Activated T-cell treated with anti-CD3 and anti-CD28 coated beads for 4 hours (primary cell): Measurements from ENCODE around the gene NCOR2.

ENCODE experiments used
- DNase-seq: peaks from one replicate; pipeline ENCODE4 v3.0.0-alpha.2; 2020

The NCOR2 gene

DNA sequence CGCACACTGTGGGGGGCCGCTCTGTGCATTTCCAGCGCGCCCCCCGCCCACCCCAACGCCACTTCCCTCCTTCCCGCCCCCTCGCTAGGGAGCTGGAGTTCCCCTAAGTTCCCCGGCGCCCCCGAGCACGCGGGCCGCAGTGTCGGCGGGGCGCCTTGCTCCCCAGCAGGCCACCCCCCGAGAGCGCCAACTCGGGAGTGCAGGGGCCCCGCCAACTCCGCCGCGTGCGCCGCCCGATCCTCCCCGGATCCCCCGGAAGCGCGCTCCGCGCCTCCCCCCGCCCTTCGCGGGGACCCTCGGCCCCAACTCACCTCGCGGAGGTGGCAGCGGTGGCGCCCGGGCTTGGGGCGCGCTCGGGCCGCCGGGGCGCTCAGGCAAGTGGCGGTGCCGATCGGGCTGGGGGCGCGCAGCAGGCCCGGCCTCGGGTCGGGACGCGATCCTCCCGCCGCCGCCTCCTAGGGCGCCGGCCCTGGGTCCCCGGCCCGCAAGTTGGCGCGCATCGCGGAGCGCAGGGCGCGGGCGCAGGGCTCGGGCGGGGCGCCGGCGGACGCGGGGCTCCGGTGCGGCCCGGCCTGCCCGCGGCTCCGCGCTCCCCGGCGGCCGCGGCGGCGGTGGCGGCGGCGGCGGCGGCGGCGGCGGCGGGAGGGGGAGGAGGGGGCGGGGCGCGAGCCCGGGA, at the start of gene NCOR2:
NCOR2 (minus strand) TSS at position 616 of the 676 bp plus-strand sequence. CDS start 72,361 bp downstream, outside the sequence.
- DNase-seq, result peak; percentile 36

GRCh38 chr12:124616394-124617221, 49.2 kb upstream of the NCOR2 start:
- DNase-seq, result no peak

DNA sequence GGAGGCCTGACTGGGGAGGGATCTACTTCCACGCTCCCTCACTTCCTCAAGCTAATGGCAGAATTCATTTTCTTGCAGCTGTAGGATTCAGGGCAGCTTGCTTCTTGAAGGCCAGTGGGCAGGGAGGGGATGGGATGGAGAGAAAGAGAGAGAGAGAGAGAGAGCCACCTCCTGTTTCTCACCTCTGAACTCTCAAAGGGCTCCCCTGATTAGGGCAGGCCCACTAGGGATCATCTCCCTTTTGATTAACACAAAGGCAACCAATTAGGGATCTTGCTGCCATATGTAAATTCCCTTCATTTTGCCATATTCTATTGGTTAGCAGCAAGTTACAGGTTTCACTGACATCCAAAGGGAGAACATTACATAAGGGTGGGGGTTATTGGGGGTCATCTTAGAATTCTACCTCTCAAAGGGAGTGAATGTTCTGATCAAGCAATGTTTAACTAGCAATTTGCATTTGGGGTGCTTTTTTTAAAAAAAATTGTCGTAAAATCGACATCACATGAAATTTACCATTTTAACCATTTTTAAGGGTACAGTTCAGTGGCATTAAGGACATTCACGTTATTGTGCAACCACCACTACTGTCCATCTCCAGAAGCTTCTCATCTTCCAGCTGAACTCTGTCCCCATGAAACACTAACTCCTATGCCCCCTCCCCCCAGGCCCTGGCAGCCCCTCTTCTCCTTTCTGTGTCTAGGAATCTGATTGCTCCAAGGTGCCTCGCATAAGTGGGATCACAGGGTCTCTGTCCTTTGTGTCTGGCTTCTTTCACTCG, 47.3 kb upstream of the NCOR2 start:
- DNase-seq, result no peak

GRCh38 chr12:124613151-124613585, 45.8 kb upstream of the NCOR2 start:
- DNase-seq, result no peak

DNA sequence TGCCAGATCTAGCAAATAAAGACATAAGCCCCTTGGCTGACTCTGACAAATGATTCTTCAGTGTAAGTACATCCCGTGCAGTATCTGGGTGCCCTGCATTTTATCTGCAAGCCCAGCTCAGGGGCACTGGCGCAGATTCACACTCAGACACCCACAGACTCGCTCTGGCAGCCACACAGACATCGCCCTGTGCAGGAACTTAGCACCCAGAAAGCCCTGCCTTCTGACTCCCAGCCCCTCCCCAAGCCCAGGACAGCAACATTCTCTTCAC, 44.9 kb upstream of the NCOR2 start:
- no peak for DNase-seq

DNA sequence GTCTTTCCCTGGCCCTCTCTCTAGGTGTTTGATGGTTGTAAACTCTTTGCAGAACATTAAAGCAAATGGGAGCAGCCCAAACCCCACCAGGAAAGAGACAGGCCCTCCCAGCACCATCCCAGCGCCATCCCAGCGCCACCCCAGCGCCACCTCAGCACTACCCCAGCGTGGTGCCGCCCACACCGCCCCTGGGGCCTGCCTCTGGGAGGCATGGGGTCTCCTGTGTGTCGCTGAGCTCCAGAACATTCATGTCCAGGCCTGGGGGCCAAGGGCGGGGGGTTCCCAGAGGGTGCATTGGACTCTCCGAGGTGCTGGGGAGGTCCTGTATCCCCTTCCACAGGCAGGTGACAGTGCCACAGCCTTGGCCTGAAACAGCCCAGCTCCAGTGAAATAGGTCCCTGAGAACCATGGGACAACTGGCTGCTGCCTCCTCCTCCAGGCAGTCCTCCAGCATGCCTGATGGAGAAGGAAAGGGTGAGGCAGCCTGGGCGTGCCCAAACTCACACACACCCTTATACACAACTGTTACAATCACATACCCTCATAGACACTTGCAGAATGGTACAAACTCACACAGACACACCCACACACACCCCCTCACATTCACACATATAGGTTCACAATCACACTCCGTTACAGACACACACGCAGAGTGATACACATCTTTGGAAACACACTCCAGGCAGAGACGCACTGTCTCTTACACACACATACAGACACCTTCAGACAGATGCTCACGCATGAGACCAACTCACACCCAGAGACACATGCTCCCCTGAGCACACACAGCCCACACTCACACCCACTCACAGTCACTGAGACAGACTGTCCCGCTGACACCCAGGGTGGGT, 44.4 kb upstream of the NCOR2 start:
- no peak for DNase-seq

DNA sequence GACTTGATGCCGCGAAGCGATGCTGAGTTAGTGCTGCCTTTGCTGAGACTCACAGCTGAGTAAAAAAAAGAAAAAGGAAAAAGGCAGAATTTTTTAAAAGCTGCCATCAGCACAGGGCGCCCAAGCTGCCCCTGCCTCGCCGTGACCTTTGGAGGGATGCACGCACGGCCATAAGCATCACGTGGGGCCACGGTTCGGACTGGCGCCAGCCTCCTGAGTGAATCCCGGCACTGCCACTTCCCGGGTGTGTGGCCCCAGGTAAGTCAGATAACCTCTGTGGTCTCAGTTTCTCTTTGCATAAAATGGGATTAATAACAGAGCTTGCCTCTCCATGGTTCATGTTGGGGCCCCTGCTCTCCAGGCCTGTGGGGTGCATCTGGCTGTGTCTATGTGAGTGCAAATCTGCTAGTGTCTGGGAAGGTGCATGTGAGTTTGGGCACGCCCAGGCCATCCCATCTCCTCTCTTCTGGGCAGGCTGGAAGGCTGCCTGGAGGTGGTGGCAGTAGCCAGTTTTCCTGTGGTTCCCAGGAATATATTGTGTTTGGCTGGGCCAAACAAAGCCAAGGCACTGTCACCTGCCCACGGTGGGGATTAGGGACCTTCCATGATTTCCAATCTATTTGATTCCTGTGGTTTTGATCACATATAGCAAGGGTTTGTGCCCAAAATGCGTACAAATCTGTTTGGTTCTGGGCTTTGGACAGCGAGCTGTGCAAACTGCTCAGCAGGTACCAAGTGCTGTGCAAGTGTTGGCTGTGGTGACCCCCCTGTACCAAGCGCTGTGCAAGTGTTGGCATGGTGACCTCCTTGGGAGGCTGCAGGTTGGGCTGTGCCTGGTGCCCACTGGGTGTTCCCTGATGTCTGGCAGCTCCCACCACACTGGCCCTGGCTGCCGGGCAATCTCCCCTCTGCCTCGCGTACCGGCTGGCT, 43.5 kb upstream of the NCOR2 start:
- no peak for DNase-seq

- no peak for DNase-seq
Observed at GRCh38 chr12:124610021-124610612, 42.7 kb upstream of the NCOR2 start.

DNA sequence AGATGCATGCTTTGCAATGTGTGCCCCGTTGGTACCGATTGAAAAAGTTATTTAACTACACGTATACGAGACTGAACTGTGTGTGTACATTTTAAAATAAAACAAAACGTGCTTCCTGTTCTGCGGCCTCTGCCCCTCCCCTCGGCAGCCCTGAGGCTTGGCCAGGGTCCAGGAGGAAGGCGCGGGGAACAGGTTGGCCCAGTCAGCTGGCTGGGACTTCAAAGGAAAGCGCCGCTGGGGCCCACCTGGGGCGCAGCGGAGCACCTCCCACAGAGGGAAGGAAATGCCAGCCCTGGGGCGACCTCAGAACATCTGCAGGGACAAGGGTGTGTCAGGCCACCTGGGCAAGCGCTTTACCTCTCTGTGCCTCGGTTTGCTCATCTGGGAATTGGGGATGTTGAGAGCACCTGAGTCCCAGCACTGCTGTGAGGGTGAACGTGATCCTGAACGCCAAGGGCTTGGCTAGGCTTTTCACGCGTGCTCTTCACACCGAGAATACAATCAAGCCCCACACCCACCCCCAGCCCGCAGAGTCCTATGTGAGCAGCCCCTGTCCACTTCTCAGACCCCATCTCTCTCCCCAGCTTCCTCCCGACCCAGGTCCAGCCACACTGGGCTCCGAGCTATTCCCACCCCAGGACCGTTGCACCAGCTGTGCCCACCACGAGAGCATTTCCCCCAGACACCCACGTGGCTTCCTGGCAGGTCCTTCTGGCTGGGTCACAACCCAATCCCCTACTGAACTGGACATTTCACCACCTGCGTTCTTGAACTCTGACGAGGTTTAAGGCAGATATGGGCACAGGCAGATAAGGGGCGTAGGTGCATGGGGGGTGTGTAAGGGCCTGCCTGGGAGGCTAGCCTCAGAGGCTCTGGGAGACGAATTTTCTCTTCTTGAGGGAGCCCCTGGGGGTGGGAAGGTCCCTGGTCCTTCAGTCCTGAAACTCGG, 41.9 kb upstream of the NCOR2 start:
- DNase-seq, result peak; percentile 63

DNA sequence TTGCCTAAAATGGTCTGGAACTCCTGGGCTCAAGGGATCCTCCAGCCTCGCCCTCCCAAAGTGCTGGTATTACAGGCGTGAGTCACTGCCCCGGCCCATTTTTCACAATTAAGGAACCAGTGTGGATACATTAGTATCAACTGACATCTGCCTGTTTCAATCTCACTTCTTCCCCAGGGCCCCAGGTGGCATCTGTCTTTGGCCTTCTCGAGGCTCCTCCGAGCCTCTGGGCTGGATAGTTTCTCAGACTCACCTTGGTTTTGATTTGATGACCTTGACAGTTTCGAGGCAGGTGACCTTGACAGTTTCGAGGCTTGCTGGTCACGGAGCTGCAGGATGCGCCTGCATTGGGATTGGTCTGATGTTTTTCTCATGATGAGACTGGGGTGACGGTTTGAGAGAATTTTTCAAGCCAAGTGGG, 41.0 kb upstream of the NCOR2 start:
- no peak for DNase-seq

DNA sequence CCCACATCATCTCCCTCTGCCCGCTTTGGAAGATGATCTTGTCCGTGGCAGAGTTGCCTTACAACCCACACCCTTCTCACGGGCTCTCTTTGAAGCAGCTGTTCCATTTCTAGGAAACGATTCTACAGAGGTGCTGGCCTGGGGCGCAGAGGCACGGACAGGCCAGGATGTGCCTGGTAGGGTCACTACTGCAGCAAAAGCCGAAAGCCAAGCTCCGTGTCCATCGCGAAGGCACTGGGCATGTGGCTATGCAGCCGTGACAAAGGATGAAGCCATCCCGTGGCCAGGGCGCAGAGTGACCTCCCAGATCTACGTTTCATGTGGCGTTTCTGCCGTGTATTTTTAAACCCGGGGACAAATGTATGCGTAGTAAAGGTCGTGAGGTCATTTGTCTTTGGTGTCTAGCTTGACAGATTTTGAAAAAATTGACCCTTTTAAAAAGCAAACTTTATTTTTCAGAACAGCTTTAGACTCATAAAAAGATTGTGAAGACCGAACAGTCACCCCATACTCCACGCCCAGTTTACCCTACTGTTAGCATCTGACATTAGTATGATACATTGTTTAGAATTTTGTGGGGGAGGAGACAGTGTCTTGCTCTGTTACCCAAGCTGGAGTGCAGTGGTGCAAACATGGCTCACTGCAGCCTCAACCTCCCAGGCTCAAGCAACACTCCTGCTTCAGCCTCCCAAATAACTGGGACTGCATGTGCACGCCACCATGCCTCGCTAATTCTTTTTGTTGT, 40.4 kb upstream of the NCOR2 start:
- no peak for DNase-seq

DNA sequence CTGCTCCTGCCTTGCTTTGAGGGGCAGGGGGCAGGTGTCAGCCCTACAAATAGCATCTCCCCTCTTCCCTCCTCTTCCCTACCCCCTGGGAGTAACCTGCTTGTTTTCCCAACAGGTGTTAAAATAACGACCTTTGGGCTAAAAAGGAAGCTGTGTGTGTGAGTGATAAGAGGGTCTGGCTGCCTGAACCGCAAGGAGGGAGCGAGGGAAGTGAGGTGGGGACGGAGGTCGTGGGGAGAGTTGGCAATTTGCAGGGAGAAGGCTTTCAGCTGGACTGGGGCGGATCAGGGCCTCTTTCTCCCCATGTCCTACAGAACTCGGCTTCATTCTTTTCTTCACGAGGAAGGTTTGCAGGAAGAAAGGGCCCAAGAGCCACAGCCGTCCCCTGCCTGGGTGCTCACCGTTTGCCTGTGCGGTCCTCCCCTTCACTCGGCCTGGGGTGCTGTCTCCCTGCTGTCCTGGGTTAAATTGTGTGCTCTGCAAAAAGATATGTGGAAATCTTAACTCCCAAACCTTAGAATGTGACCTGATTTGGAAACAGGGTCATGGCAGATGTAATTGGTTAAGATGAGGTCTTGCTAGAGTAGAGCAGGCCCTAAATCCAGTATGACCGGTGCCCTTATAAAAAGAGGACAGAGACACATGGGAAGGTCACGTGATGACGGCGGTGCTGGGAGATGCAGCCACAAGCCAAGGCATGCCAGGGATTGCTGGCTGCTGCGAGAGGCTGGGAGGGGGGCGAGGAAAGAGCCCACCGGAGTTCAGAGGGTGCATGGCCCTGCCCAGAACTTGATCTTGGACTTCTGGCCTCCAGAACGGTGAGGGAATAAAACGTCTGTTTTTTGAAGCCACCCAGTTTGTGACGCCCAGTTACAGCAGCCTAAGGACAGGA, 38.7 kb upstream of the NCOR2 start:
- DNase-seq, result no peak

GRCh38 chr12:124605150-124605882, 37.9 kb upstream of the NCOR2 start:
- no peak for DNase-seq

DNA sequence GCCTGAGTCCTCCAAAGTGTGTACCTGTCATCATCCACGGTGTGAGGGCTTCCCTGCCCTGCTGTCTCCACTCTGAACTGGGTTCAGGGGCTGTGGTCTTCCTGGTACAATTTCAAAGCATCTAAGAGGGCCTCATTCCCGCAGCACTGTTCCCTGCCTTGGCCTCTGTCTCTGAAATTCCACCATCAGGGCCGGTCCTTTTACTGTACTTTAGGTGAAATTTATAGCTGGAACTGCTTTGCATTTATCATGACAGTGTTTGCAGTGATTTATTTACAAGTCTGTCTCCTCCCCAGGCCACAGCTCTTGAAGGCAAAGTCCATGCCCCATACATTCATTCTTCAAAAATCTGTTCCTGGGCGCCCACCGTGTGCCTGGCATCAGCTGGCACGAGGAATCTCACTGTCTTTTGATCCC, 36.9 kb upstream of the NCOR2 start:
- DNase-seq, result no peak

DNA sequence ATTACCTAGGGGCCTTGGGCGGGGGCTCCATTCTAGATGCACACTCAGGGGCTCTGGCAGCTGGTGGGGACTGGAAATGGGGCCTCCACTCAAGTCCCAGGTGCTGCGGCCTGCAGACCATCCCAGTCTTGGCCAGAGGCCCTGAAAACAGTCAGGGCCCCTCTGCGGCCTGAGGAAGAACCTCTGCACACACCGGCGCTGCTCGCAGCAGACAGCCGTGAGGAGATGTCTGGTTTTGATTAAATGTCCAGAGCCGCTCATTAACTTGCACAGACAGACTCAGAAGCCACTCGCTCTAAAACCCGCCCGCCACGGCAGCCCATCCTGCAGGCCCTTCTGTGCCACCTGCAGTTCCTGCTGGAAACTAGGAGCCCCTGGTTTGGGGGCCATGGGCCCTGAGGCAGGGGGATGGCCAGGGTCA, 36.4 kb upstream of the NCOR2 start:
- DNase-seq, result no peak

DNA sequence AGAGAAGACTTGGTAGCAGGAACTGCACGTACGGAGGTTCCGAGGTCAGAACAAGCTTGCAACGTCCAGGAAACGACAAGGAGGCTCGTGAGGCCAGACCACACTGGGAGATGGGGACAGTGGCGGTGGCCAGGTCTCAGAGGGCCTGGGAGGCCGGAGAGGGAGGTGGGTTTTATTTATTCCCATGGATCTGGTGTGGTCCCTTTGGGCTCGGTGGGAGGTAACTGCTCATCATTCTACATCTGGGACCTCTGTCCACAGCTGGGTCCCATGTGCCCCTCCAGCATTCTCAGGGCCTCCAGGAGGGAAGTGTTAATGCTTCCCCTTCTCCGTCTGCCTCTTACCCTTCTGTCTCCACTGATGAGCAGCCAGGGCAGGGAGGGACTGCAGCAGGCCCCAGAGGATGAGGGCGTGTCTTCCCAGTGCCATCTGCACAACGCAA, 35.7 kb upstream of the NCOR2 start:
- DNase-seq, result no peak

GRCh38 chr12:124601706-124602105, 34.3 kb upstream of the NCOR2 start:
- no peak for DNase-seq
